Umbilical cord (tissue), 1 donor: ENCODE measurements around the gene SHOC2. TPM values are rescaled to one million over a fixed set of nuclear protein-coding genes. Genes with fewer than 3 reads are reported as not detected.

Source experiments
- total RNA-seq: library from RNA; depleted of rRNA; stranded (reverse); fragments of >200 nt; gene quantifications from one replicate; pipeline ENCODE4 v1.2.3, GENCODE V29; 2014; ENCODE audit warnings: low replicate concordance; ENCODE audit not compliant: insufficient read depth

The SHOC2 gene
- total RNA-seq, 1 donor from 2014 or later: 77.5 TPM

Other genes with a start within 250 kb of the SHOC2 start
- gene PDCD4, start 47.7 kb upstream of the SHOC2 start, total RNA-seq: 118 TPM
- 26.7 TPM for gene BBIP1, start 424 bp upstream of the SHOC2 start, total RNA-seq
- 0.24 TPM for gene ADRA2A, start 157.4 kb downstream of the SHOC2 start, total RNA-seq